Measurements from ENCODE around the gene ODAD3.
"Not testable (repeated sequence)": the region's sequence is repeated elsewhere in the genome, so short reads cannot be mapped to it uniquely, and the experiment has no call there.

Gene ODAD3

GRCh38 chr19:11460207-11460606, 25.3 kb upstream of the ODAD3 start:
- no peak for DNase-seq (ENCODE audit: low spot score)

- not testable (repeated sequence) for DNase-seq (ENCODE audit: low spot score)
Measured at GRCh38 chr19:11458912-11459311, 24.0 kb upstream of the ODAD3 start.

DNA sequence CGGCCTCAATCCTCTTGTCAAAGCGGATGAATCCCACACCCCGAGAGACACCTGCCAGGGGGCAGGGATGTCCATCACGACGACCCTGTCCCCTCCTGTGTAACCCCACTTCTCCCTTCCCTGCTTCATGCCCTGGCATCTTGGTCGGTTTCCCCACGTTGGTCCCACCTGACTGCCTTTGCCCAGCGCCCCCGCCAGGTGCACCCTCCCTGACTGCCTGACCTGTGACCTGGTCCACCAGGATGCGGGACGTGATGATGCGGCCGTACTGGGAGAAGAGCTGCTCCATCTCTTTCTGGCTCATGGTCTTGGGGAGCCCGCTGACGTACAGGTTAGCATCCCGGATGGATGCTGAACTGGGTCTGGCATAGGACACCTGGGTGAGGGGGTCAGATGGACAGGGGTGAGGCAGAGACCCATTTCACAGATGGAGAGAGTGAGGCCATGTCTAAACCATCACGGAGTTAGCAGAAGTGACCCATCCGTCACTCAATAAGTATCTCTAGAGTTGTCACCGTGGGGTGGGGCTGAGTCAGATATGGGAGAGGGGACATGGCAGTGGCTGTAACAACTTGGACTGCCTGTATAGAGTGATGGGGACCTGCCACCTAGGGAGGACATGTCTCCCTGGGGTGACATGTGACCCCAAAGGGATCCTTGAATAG, 23.4 kb upstream of the ODAD3 start:
- DNase-seq (ENCODE audit: low spot score) = no peak

DNA sequence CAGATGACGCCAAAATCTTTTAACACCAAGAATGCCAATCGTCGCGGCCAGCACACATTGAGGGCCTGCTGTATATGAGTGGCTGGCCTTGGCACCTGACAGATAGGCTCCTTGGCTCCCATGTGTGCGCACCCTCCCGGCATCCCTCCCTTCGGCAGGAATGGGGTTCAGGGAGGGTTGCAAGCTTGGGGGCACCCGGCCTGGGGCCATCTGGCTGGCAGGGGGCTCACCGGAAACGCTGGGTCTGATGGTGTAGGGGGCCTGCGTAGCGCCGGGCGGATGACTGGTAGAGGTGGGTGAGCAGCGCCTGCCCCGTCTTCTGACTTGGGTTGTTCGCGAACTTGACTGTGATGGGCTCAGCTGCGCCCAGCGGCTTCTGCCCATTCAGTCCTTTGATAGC, 22.9 kb upstream of the ODAD3 start:
- no peak for DNase-seq (ENCODE audit: low spot score)

DNA sequence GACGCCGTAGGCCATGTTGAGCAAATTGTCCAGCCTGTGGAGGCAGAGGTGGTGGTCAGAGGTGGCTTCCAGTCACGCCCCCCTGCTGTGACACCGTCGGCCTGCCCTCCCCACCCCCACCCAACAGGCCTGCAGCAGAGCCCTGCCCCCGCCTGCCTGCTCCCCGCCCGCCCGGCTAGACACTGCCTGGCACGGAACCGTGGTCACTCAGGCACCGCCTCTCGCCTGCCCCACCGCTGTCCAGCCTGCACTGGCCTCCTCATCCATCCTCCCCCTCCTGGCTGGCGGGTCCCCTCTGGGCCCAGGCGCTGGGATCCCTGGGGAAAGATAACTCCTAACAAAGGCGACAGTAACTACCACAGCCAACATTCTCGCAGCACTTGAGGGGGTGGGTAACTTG, 22.2 kb upstream of the ODAD3 start:
- no peak for DNase-seq (ENCODE audit: low spot score)

- DNase-seq (ENCODE audit: low spot score) = no peak
Measured at GRCh38 chr19:11456659-11457058, 21.7 kb upstream of the ODAD3 start.

DNA sequence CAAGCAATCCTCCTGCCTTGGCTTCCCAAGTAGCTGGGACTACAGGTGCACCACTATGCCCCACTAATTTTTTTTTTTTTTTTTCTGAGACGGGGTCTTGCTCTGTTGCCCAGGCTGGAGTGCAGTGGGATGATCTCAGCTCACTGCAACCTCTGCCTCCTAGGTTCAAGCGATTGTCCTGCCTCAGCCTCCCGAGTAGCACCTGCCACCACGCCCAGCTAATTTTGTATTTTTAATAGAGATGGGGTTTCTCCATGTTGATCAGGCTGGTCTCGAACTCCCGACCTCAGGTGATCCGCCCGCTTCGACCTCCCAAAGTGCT, 20.3 kb upstream of the ODAD3 start:
- DNase-seq (ENCODE audit: low spot score) = not testable (repeated sequence)

- no peak for DNase-seq (ENCODE audit: low spot score)
Measured at GRCh38 chr19:11453468-11454341, 18.8 kb upstream of the ODAD3 start.

DNA sequence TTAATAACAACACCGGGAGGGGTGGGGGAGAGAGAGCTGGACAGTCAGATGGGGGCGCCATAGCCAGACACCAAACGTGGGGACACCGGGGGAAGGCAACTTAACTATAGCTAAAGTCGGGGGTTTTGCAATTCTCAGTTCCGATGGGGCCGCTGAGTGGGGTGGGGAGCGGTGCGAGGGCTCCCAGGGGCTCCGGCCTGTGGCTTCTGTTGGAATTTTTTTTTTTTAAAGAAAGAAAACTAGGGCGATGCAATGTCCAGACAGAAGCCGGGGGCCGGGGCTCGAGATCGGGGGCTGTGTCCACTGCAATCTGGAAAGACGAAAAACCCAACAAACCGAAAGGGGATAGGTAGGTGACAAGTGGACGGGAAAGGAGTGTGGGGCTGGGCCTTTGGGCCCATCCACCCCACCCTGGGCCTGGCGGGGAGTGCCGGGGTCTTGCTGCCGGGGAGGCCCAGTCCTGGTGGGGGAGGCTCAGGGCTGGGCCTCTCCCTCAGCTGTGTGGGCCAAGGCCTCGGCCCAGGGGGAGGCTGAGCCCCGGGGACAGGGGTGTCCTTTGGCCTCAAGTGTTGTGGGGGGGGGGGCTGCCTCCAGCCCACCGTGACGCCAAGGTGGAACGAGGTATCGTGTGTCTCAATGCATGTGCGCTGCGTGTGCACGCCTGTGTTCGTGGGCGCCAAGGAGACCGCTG, 17.8 kb upstream of the ODAD3 start:
- DNase-seq (ENCODE audit: low spot score) = peak; percentile 7

- no peak for DNase-seq (ENCODE audit: low spot score)
Measured at GRCh38 chr19:11451871-11452619, 17.1 kb upstream of the ODAD3 start.

DNA sequence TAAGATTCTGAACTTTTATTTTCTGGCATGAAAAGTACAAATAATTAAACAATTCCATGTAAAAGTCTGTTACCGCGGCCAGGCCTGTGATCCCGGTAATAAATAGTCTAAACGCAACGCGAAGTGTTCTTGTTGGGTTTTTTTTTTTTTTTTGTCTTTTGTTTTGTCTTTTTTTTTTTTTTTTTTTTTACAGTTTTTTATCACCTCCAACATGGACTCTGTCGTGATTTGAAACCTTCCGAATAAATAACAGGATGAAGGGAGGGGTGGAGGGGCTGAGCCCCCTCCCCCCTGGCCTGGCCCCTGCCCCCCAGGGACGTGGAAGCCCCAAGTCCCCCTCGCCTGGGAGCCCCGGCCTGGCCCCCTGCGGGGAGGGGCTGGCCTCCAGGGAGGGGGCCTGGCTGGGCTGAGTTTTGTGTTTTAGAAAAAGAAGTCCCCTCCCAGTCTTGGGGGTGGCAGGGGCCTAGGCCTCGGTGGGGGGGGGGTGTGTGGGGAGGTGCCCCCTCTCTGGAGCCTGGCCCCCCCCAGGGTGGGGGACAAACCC, 16.5 kb upstream of the ODAD3 start:
- peak; percentile 8 for DNase-seq (ENCODE audit: low spot score)

DNA sequence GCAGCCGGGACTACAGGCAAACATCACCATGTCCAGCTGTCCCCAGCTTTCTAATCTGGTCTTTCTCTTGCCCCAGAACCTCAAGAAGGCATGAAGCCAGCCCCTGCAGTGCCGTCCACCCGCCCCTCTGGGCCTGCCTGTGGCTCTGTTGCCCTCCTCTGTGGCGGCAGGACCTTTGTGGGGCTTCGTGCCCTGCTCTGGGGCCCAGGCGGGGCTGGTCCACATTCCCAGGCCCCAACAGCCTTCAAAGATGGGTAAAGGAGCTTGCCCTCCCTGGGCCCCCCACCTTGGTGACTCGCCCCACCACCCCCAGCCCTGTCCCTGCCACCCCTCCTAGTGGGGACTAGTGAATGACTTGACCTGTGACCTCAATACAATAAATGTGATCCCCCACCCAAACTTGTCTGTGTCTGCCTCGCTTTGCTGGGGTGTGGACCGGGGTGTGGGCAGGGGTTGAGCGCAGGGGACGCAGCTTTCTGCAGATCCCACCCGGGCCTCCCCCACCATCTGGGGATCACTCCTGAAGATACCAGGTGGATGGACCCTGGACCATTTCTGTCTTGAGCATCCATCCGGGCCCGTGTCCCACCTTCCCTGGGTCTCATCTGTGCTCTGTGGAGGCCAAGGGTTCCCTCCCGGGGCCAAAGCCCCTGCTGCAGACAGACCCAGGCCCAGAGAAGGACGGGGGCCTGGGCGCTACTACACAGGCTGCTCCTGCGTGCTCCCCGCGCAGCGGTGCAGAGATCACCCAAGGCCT, 15.8 kb upstream of the ODAD3 start:
- DNase-seq (ENCODE audit: low spot score) = no peak

- no peak for DNase-seq (ENCODE audit: low spot score)
Measured at GRCh38 chr19:11448923-11449554, 14.1 kb upstream of the ODAD3 start.

GRCh38 chr19:11448410-11448809, 13.5 kb upstream of the ODAD3 start:
- DNase-seq (ENCODE audit: low spot score) = no peak

GRCh38 chr19:11447347-11448262, 12.7 kb upstream of the ODAD3 start:
- no peak for DNase-seq (ENCODE audit: low spot score)

- peak; percentile 89 for DNase-seq (ENCODE audit: low spot score)
Measured at GRCh38 chr19:11446652-11447301, 11.9 kb upstream of the ODAD3 start.

DNA sequence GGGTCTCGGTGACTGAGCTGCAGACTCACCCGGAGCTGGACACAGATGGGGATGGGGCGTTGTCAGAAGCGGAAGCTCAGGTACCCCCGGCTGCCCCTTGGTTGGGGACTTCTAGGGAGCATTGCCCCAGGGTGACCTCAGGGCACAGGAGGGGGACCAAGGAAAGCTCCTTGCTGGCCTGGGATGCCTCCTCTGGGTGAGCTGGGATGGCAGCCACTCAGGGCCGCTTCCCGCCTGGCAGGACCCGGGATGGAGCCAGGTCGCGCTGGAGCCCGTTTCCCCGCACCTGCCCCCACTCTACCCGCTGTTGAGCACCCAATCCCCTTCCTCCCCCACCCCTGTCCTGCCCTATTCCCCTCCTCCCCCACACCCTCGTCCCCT, 11.3 kb upstream of the ODAD3 start:
- no peak for DNase-seq (ENCODE audit: low spot score)

GRCh38 chr19:11445141-11445540, 10.2 kb upstream of the ODAD3 start:
- DNase-seq (ENCODE audit: low spot score) = no peak

DNA sequence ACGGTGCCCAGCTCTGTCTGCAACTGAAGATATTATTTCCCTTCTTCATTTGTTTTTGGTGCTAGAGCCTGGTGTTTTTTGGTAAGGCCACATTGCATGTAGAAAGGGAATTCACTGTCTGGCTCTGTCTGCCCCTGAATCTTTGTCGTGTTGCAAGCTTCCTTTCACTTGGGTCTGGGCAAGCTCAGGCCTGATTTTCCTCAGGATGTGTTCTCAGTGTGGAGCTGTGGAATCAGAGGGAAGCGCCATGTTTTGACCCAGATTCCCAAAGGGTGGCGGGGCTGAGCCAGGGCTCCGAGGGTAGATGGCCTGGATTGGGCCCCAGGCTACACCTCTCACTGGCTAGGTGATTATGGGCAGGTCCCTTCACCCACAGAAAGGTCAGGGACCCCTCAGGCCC, 9.1 kb upstream of the ODAD3 start:
- DNase-seq (ENCODE audit: low spot score) = no peak
